Measurements from ENCODE around the gene GDE1.
"Not testable (repeated sequence)": the region's sequence is repeated elsewhere in the genome, so short reads cannot be mapped to it uniquely, and the experiment has no call there.

The GDE1 gene

GRCh38 chr16:19549673-19550072 is 27.8 kb upstream of the GDE1 start:
- DNase-seq (ENCODE audit: low read depth in 1 of 2, low spot score in 1 of 2): no peak
- Histone ChIP-seq H3K4me3 (replicated peaks; ENCODE audit: insufficient read depth, low read length) (no peak overlapping the region), H3K27me3 (ENCODE audit: insufficient read depth, poor library complexity, severe bottlenecking) (no peaks in the 10 kb centered on the region), H3K27ac (replicated peaks) (no peak overlapping the region)
- TF ChIP-seq GABPA (IDR thresholded peaks at IDR 0.05; ENCODE audit: low read depth) (no peak), SPI1 (IDR thresholded peaks at IDR 0.05; ENCODE audit: borderline replicate concordance, low read depth) (no peak), REST (IDR thresholded peaks at IDR 0.05; ENCODE audit: insufficient replicate concordance, low read depth) (no peak), CTCF (IDR thresholded peaks at IDR 0.05; ENCODE audit: insufficient read depth, low read length) (no peak), POLR2AphosphoS5 (IDR thresholded peaks at IDR 0.05; ENCODE audit: low read depth) (no peak)

- no peak for TF ChIP-seq SPI1 (IDR thresholded peaks at IDR 0.05; ENCODE audit: borderline replicate concordance, low read depth)
- DNase-seq (ENCODE audit: low read depth in 1 of 2, low spot score in 1 of 2): no peak
- Histone ChIP-seq H3K4me3 (replicated peaks; ENCODE audit: insufficient read depth, low read length) (no peak overlapping the region), H3K27ac (replicated peaks) (no peak overlapping the region), H3K27me3 (ENCODE audit: insufficient read depth, poor library complexity, severe bottlenecking) (no peaks in the 10 kb centered on the region)
Observed at GRCh38 chr16:19548144-19548543, 26.2 kb upstream of the GDE1 start.

GRCh38 chr16:19543278-19543996 is 21.5 kb upstream of the GDE1 start:
- DNase-seq (ENCODE audit: low read depth in 1 of 2, low spot score in 1 of 2): peak in 1 of 2 experiments; percentile 23
- H3K4me3 ChIP-seq (replicated peaks; ENCODE audit: insufficient read depth, low read length); H3K27ac ChIP-seq (replicated peaks); H3K27me3 ChIP-seq (ENCODE audit: insufficient read depth, poor library complexity, severe bottlenecking): not testable (repeated sequence)

GRCh38 chr16:19542138-19542821 is 20.4 kb upstream of the GDE1 start:
- H3K27me3 ChIP-seq (ENCODE audit: insufficient read depth, poor library complexity, severe bottlenecking): no peaks in the 10 kb centered on the region
- no peak for DNase-seq (ENCODE audit: low read depth in 1 of 2, low spot score in 1 of 2)
- no peak overlapping the region for H3K4me3 ChIP-seq (replicated peaks; ENCODE audit: insufficient read depth, low read length)
- H3K27ac ChIP-seq (replicated peaks): no peak overlapping the region; the same call in 1 of the 2 replicates
- TF ChIP-seq POLR2AphosphoS5 (IDR thresholded peaks at IDR 0.05; ENCODE audit: low read depth) (no peak), CTCF (IDR thresholded peaks at IDR 0.05; ENCODE audit: insufficient read depth, low read length) (no peak), GABPA (IDR thresholded peaks at IDR 0.05; ENCODE audit: low read depth) (no peak), SPI1 (IDR thresholded peaks at IDR 0.05; ENCODE audit: borderline replicate concordance, low read depth) (no peak), REST (IDR thresholded peaks at IDR 0.05; ENCODE audit: insufficient replicate concordance, low read depth) (no peak)
